IMR-90 (cell line): ENCODE data around the gene TSPAN4. TPM values are rescaled to one million over a fixed set of nuclear protein-coding genes. Genes with fewer than 3 reads are reported as not detected.

ENCODE experiments used
- ATAC-seq: fragments of 200-7000 bp; cut with Tn5 transposase; 2 replicates; pipeline ENCODE4 v1.9.1; 2020; ENCODE audit warnings: low read depth, mild to moderate bottlenecking, moderate library complexity
- BruUV-seq: library from RNA; stranded (reverse); fragments of 400-500 nt; replicated peaks from 2 replicates; lab custom pipeline; 2021; lab: Mats Ljungman, UMichigan
- CTCF ChIA-PET: fragments of 300-600 bp; formaldehyde crosslinking; extraction: SDS; loops from one replicate; lab custom pipeline; 2021; ENCODE audit warnings: antibody characterized with exemption; lab: Yijun Ruan, JAX
- POLR2A ChIA-PET: fragments of 300-600 bp; sonication (Branson Sonifier 250); formaldehyde crosslinking; loops from one replicate; lab custom pipeline; 2022; ENCODE audit warnings: antibody characterized with exemption; ENCODE audit not compliant: unreplicated experiment; lab: Charles Lee
- DNase-seq: peaks from one replicate; pipeline ENCODE4 v3.0.0; 2013
- H2AFZ ChIP-seq: replicated peaks from 2 replicates; pipeline ENCODE3; 2013; ENCODE audit warnings: low read length, mild to moderate bottlenecking; ENCODE audit not compliant: poor library complexity
- H2AK5ac ChIP-seq: 2 replicates; pipeline ENCODE4 v1.6.1; 2013; ENCODE audit warnings: low read depth, low read length, inconsistent platforms
- H2AK9ac ChIP-seq: replicated peaks from 2 replicates; pipeline ENCODE3; 2013; ENCODE audit warnings: mild to moderate bottlenecking, low read depth, low read length, moderate library complexity; ENCODE audit not compliant: poor library complexity
- H2BK120ac ChIP-seq: 2 replicates; pipeline ENCODE4 v1.6.1; 2013; ENCODE audit warnings: low read depth, low read length, inconsistent platforms
- H2BK15ac ChIP-seq: 3 replicates; pipeline ENCODE4 v1.6.1; 2013; ENCODE audit warnings: low read depth, low read length, inconsistent platforms
- H2BK20ac ChIP-seq: 2 replicates; pipeline ENCODE4 v1.6.1; 2013; ENCODE audit warnings: low read depth, mild to moderate bottlenecking, inconsistent platforms, low read length, moderate library complexity
- H2BK5ac ChIP-seq: 2 replicates; pipeline ENCODE4 v1.6.1; 2013; ENCODE audit warnings: mild to moderate bottlenecking, low read depth, low read length, inconsistent platforms; ENCODE audit not compliant: poor library complexity, severe bottlenecking
- H3K14ac ChIP-seq: replicated peaks from 2 replicates; pipeline ENCODE4 v1.6.1; 2013; ENCODE audit warnings: low read depth, low read length, inconsistent platforms
- H3K18ac ChIP-seq: 2 replicates; pipeline ENCODE4 v1.6.1; 2013; ENCODE audit warnings: low read depth, low read length, control low read depth
- H3K23ac ChIP-seq: 2 replicates; pipeline ENCODE4 v1.6.1; 2013; ENCODE audit warnings: low read depth, low read length, inconsistent platforms
- H3K27ac ChIP-seq: 2 replicates; pipeline ENCODE4 v1.5.1; 2013; ENCODE audit warnings: mild to moderate bottlenecking, control low read depth, low read length; ENCODE audit not compliant: insufficient read depth
- H3K27me3 ChIP-seq: 2 replicates; pipeline ENCODE4 v1.6.1; 2013; ENCODE audit warnings: low read length; ENCODE audit not compliant: control insufficient read depth, insufficient read depth
- H3K36me3 ChIP-seq: 2 replicates; pipeline ENCODE4 v1.6.1; 2013; ENCODE audit warnings: low read length, mixed read lengths; ENCODE audit not compliant: control insufficient read depth, insufficient read depth
- H3K4ac ChIP-seq: 2 replicates; pipeline ENCODE4 v1.6.1; 2013; ENCODE audit warnings: low read depth, low read length, inconsistent platforms
- H3K4me1 ChIP-seq: 2 replicates; pipeline ENCODE4 v1.6.1; 2013; ENCODE audit warnings: low read length, mixed read lengths; ENCODE audit not compliant: control insufficient read depth, insufficient read depth
- H3K4me2 ChIP-seq: 2 replicates; pipeline ENCODE4 v1.6.1; 2013; ENCODE audit warnings: low read depth, mild to moderate bottlenecking, control low read depth, low read length, moderate library complexity
- H3K4me3 ChIP-seq: 2 replicates; pipeline ENCODE4 v1.5.1; 2013; ENCODE audit warnings: low read depth, mild to moderate bottlenecking, control low read depth, low read length, moderate library complexity; ENCODE audit not compliant: insufficient read depth
- H3K56ac ChIP-seq: 2 replicates; pipeline ENCODE4 v1.6.1; 2013; ENCODE audit warnings: low read length, inconsistent platforms; ENCODE audit not compliant: insufficient read depth; ENCODE audit errors: extremely low read depth
- H3K79me1 ChIP-seq, 2 experiments: 2 replicates each; pipeline ENCODE4 v1.6.1; 2013; ENCODE audit warnings: low read length in 2 of 2, inconsistent platforms in 1 of 2, low read depth in 1 of 2
- H3K9ac ChIP-seq: 2 replicates; pipeline ENCODE4 v1.6.1; 2013; ENCODE audit warnings: low read depth, low read length, control low read depth
- H3K9me1 ChIP-seq: 2 replicates; pipeline ENCODE4 v1.6.1; 2013; ENCODE audit warnings: low read length, inconsistent platforms; ENCODE audit not compliant: insufficient read depth
- H3K9me3 ChIP-seq: 2 replicates; pipeline ENCODE4 v1.6.1; 2013; ENCODE audit warnings: low read length; ENCODE audit not compliant: control insufficient read depth, insufficient read depth
- H4K20me1 ChIP-seq: 2 replicates; pipeline ENCODE4 v1.6.1; 2013; ENCODE audit warnings: low read length, inconsistent platforms; ENCODE audit not compliant: insufficient read depth
- H4K5ac ChIP-seq: 2 replicates; pipeline ENCODE4 v1.6.1; 2013; ENCODE audit warnings: mild to moderate bottlenecking, low read depth, low read length, control low read depth
- H4K8ac ChIP-seq, 2 experiments: 2 replicates each; pipeline ENCODE4 v1.6.1; 2013; ENCODE audit warnings: low read depth in 2 of 2, low read length in 2 of 2, control low read depth in 1 of 2, inconsistent platforms in 1 of 2
- H4K91ac ChIP-seq: 2 replicates; pipeline ENCODE4 v1.6.1; 2013; ENCODE audit warnings: low read depth, low read length, inconsistent platforms; ENCODE audit not compliant: insufficient read depth
- FOS ChIP-seq: fragments of 150-350 bp; IDR thresholded peaks from 2 replicates; pipeline ENCODE4 v1.6.1; 2016; ENCODE audit warnings: low read depth, low read length
- MXI1 ChIP-seq: IDR thresholded peaks from 2 replicates; pipeline ENCODE4 v1.6.1; 2012; ENCODE audit warnings: low read depth, mild to moderate bottlenecking, low read length, moderate library complexity, borderline replicate concordance
- NFE2L2 ChIP-seq: fragments of 150-350 bp; IDR thresholded peaks from 2 replicates; pipeline ENCODE4 v1.6.1; 2016; ENCODE audit warnings: low read depth, mild to moderate bottlenecking, low read length
- POLR2A ChIP-seq: IDR thresholded peaks from 2 replicates; pipeline ENCODE4 v1.6.1; 2012; ENCODE audit warnings: mild to moderate bottlenecking, low read depth, low read length
- SMC3 ChIP-seq: fragments of 150-350 bp; IDR thresholded peaks from 2 replicates; pipeline ENCODE4 v1.6.1; 2016; ENCODE audit warnings: low read depth, mild to moderate bottlenecking, antibody characterized with exemption, low read length, moderate library complexity
- USF2 ChIP-seq: fragments of 150-350 bp; IDR thresholded peaks from 2 replicates; pipeline ENCODE4 v1.6.1; 2017; ENCODE audit warnings: mild to moderate bottlenecking, antibody characterized with exemption, low read length, low read depth
- WGBS, 2 experiments: methylation state at CpG; one replicate each; pipeline versions ENCODE4 v1.1.5 to v1.1.7; 2013; ENCODE audit warnings: missing lambda C conversion rate in 2 of 2; ENCODE audit not compliant: insufficient read length in 1 of 2; ENCODE audit errors: extremely low coverage in 2 of 2; 5-methylcytosine and 5-hydroxymethylcytosine counted together
- dilution Hi-C: fragments of 300-500 bp; cut with HindIII; formaldehyde crosslinking; loops from one replicate; pipeline ENCODE4 v1.14.3; 2018; ENCODE audit warnings: low sequenced_read_pairs; ENCODE audit not compliant: unreplicated experiment
- in situ Hi-C: fragments of 300-500 bp; cut with MboI; formaldehyde crosslinking; loops from 3 replicates; pipeline ENCODE4 v1.14.3; 2019; ENCODE audit warnings: low sequenced_read_pairs, inconsistent platforms, mixed read lengths
- intact Hi-C: fragments of 100-400 bp; cut with micrococcal nuclease; formaldehyde crosslinking; loops from 2 replicates; pipeline ENCODE4 v1.10.0; 2022
- polyA plus RNA-seq, 3 experiments: library from polyadenylated mRNA; depleted of rRNA; stranded (reverse); fragments of >200 nt; gene quantifications; 2 replicates each; pipeline ENCODE4 v1.2.3, GENCODE V29; 2012; ENCODE audit warnings: low replicate concordance in 1 of 3
- total RNA-seq: library from RNA; depleted of rRNA; stranded (reverse); fragments of >200 nt; gene quantifications from 2 replicates; pipeline ENCODE4 v1.2.3, GENCODE V29; 2012

The TSPAN4 gene
- total and polyA plus RNA-seq, 2 of the 4 experiments (the other 2 are of a cell fraction), result 161 to 293 TPM

- Histone ChIP-seq H3K36me3 (peaks cover 52% of the 10 kb centered on the region), H3K23ac (no peak overlapping the region), H2AFZ (no peak overlapping the region), H2BK5ac (no peak overlapping the region), H3K9ac (no peak overlapping the region), H3K4ac (no peak overlapping the region), H3K79me1 (peaks cover 14 to 69% of the 10 kb centered on the region in 2 experiments; a peak in 3 of 4 replicates), H2AK5ac (no peak overlapping the region), H3K9me1 (peaks cover 23% of the 10 kb centered on the region), H2BK20ac (no peak overlapping the region), H3K27me3 (no peaks in the 10 kb centered on the region), H3K4me2 (no peak overlapping the region), H2BK15ac (no peak overlapping the region), H2AK9ac (no peak overlapping the region), H3K4me3 (no peak overlapping the region), H3K14ac (no peak overlapping the region), H3K9me3 (no peaks in the 10 kb centered on the region), H4K8ac (no peak overlapping the region), H4K5ac (no peak overlapping the region), H3K4me1 (peaks cover 26% of the 10 kb centered on the region), H3K18ac (no peak overlapping the region), H3K56ac (no peak overlapping the region), H4K91ac (no peak overlapping the region), H3K27ac (no peak overlapping the region), H4K20me1 (peaks cover 79% of the 10 kb centered on the region), H2BK120ac (no peak overlapping the region)
- TF ChIP-seq NFE2L2, result no peak
- no peak for TF ChIP-seq POLR2A
- no peak for TF ChIP-seq MXI1
- no peak for TF ChIP-seq FOS
- TF ChIP-seq SMC3, result no peak
- TF ChIP-seq USF2, result no peak
- dilution Hi-C loops, result no loop called here
- intact Hi-C loops, result no loop called here
- in situ Hi-C loops, result no loop called here
- BruUV-seq, result no TSS peak
- WGBS, 2 experiments, result no CpG with 5 or more reads among the region's 5 CpGs
- ChIA-PET POLR2A (interaction anchor here (1.8 kb wide), 1 partner anchor 20 kb away, joined by 5 read pairs; the partner anchor contains the start of gene PNPLA2), CTCF (interaction anchor here (1.0 kb wide), 1 partner anchor 9 kb away, joined by 3 read pairs; no protein-coding TSS in a partner anchor)
- no peak for DNase-seq
- no peak for ATAC-seq
Measured at GRCh38 chr11:839280-839623, 3.4 kb upstream of the TSPAN4 start.
